Fibroblast of lung (primary cell): ENCODE measurements around the gene SLC14A1.

Source experiments
- EZH2 ChIP-seq: IDR thresholded peaks from 2 replicates; pipeline ENCODE4 v1.5.1; 2012; ENCODE audit warnings: low read length, control low read depth, mild to moderate bottlenecking; ENCODE audit errors: missing control alignments
- TF ChIP-seq, protein P1 (sequence below), 2 donors: IDR thresholded peaks in 1 of 2; conservative IDR thresholded peaks in 1 of 2; 1 replicate in 1 of 2; 2 replicates in 1 of 2; pipeline ENCODE4 v1.5.1; 2011 to 2012; ENCODE audit warnings: low read length in 2 of 2, control low read depth in 1 of 2, inconsistent platforms in 1 of 2, low read depth in 1 of 2, mild to moderate bottlenecking in 1 of 2

DNA sequence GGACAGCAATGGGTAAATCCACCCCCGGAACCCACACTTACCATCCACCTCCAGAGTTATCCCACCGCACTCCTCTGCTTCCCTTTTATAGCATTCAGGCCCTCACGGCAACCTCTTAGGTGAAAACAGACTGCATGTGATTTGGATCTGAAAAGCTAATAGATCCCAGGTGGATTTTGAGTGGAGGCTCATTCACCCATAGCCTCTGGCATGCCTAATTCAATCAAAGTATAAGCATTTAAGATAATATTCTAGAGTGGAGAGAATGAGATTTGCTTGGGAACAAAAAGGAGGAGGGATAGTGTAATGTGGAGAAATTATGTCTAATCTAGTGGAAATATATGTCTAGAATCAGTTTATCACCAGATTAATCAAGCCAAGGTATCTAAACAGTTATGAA lies 17.1 kb downstream of the SLC14A1 start:
- TF ChIP-seq, protein P1, sequence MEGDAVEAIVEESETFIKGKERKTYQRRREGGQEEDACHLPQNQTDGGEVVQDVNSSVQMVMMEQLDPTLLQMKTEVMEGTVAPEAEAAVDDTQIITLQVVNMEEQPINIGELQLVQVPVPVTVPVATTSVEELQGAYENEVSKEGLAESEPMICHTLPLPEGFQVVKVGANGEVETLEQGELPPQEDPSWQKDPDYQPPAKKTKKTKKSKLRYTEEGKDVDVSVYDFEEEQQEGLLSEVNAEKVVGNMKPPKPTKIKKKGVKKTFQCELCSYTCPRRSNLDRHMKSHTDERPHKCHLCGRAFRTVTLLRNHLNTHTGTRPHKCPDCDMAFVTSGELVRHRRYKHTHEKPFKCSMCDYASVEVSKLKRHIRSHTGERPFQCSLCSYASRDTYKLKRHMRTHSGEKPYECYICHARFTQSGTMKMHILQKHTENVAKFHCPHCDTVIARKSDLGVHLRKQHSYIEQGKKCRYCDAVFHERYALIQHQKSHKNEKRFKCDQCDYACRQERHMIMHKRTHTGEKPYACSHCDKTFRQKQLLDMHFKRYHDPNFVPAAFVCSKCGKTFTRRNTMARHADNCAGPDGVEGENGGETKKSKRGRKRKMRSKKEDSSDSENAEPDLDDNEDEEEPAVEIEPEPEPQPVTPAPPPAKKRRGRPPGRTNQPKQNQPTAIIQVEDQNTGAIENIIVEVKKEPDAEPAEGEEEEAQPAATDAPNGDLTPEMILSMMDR (conservative IDR thresholded peaks at IDR 0.05 in 1 of 2, IDR thresholded peaks at IDR 0.05 in 1 of 2; ENCODE audit: low read depth in 1 of 2, low read length in 2 of 2) = no peak
- no peak for TF ChIP-seq EZH2
